Stimulated activated CD4-positive, alpha-beta T cell treated with anti-CD3 and anti-CD28 coated beads, Interleukin-15, amount 100 ng/mL, for 1 hour (primary cell): ENCODE measurements around the gene CSN2.

Experiments
- DNase-seq, 2 donors: peaks; one replicate each; pipeline ENCODE4 v3.0.0-alpha.2; 2020; ENCODE audit warnings: low read depth in 1 of 2, low spot score in 1 of 2

Gene CSN2

DNA sequence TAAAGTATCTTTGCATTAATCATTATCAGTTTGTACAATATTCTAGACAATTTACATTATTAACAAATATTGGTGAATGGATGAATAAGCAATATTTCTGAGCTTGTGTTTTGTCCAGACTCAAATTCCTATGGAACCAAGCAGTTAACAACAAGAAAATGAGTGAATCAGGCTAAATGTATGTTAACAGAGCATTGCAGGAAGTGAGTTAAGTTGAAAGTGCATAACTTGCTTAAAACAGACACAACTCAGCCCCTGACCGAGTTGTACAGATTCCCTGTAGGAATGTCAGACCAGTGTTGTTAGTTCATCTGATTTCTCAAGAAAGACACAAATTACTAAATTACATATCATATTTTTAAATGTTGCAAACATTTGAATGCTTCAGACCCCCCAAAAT is 58.4 kb downstream of the CSN2 start:
- no peak for DNase-seq
